HCT116 (cell line): ENCODE data around the gene DAAM1. TPM values are rescaled to one million over a fixed set of nuclear protein-coding genes. Genes with fewer than 3 reads are reported as not detected.

Source experiments
- ATAC-seq: fragments of 200-7000 bp; cut with Tn5 transposase; 2 replicates; pipeline ENCODE4 v1.9.1; 2020; ENCODE audit warnings: mild to moderate bottlenecking, moderate library complexity
- BruUV-seq: library from RNA; stranded (reverse); fragments of 400-500 nt; replicated peaks from 2 replicates; lab custom pipeline; 2021; lab: Mats Ljungman, UMichigan
- CTCF ChIA-PET: fragments of 300-600 bp; sonication (Branson Sonifier 250); formaldehyde crosslinking; loops from one replicate; lab custom pipeline; 2021; ENCODE audit warnings: antibody characterized with exemption; lab: Charles Lee
- POLR2A ChIA-PET: fragments of 300-600, 350-600 bp; sonication (Branson Sonifier 250); formaldehyde crosslinking; loops from one replicate; lab custom pipeline; 2021; ENCODE audit warnings: antibody characterized with exemption; lab: Charles Lee
- RAD21 ChIA-PET, 2 experiments: fragments of 300-600 bp; sonication (Branson Sonifier 250); formaldehyde crosslinking; loops; one replicate each; lab custom pipeline; 2023; ENCODE audit warnings: low total read pairs in 2 of 2; ENCODE audit not compliant: uncharacterized antibody in 2 of 2, unreplicated experiment in 2 of 2, low non-redundant PET in 1 of 2; lab: Charles Lee
- DNase-seq: peaks from one replicate; pipeline ENCODE4 v3.0.0-alpha.2; 2010; ENCODE audit warnings: low read depth, low spot score
- H2AFZ ChIP-seq: fragments of 200-600 bp; shearing (Covaris generic), sonication (generic); 2 replicates; pipeline ENCODE4 v1.6.1; 2017; ENCODE audit warnings: low read depth, mixed run types, mixed read lengths, antibody characterized with exemption, low read length; ENCODE audit not compliant: poor library complexity, severe bottlenecking
- H3K27ac ChIP-seq: 2 replicates; pipeline ENCODE4 v1.5.1; 2012; ENCODE audit warnings: low read depth, low read length
- H3K27me3 ChIP-seq: fragments of 200-600 bp; sonication (generic); 2 replicates; pipeline ENCODE4 v1.6.1; 2016; ENCODE audit warnings: mixed run types, low read length, mixed read lengths; ENCODE audit not compliant: insufficient read depth
- H3K36me3 ChIP-seq, 2 experiments: fragments of 200-500 bp in 1 of 2; fragments of 200-600 bp in 1 of 2; sonication (Bioruptor generic) in 1 of 2; sonication (generic) in 1 of 2; 2 replicates each; pipeline versions ENCODE4 v1.5.1 to v1.6.1; 2014 to 2016; ENCODE audit warnings: low read length in 2 of 2, inconsistent platforms in 1 of 2, mixed read lengths in 1 of 2, mixed run types in 1 of 2; ENCODE audit not compliant: insufficient read depth in 2 of 2, control insufficient read depth in 1 of 2
- H3K4me1 ChIP-seq, 2 experiments: fragments of 200-600 bp in 1 of 2; sonication (generic) in 1 of 2; 2 replicates each; pipeline versions ENCODE4 v1.5.1 to v1.6.1; 2012 to 2017; ENCODE audit warnings: low read length in 2 of 2, inconsistent platforms in 1 of 2, mild to moderate bottlenecking in 1 of 2, mixed read lengths in 1 of 2, mixed run types in 1 of 2, moderate library complexity in 1 of 2; ENCODE audit not compliant: insufficient read depth in 2 of 2, control insufficient read depth in 1 of 2
- H3K4me2 ChIP-seq: fragments of 200-600 bp; sonication (generic); 2 replicates; pipeline ENCODE4 v1.6.1; 2017; ENCODE audit warnings: mixed run types, low read length, mixed read lengths
- H3K4me3 ChIP-seq, 2 experiments: fragments of 200-600 bp in 1 of 2; sonication (generic) in 1 of 2; replicated peaks in 1 of 2; 2 replicates each; pipeline ENCODE4 v1.5.1; 2011 to 2016; ENCODE audit warnings: low read length in 2 of 2, control low read depth in 1 of 2, low read depth in 1 of 2, mild to moderate bottlenecking in 1 of 2, mixed read lengths in 1 of 2, mixed run types in 1 of 2
- H3K79me2 ChIP-seq: fragments of 200-600 bp; sonication (generic); 2 replicates; pipeline ENCODE4 v1.6.1; 2017; ENCODE audit warnings: mild to moderate bottlenecking, mixed run types, low read length, moderate library complexity, mixed read lengths; ENCODE audit not compliant: insufficient read depth
- H3K9ac ChIP-seq: fragments of 200-600 bp; sonication (generic); 2 replicates; pipeline ENCODE4 v1.6.1; 2016; ENCODE audit warnings: low read length, mixed read lengths
- H3K9me2 ChIP-seq: fragments of 200-600 bp; sonication (generic), shearing (Covaris generic); 2 replicates; pipeline ENCODE4 v1.6.1; 2017; ENCODE audit warnings: mixed run types, mild to moderate bottlenecking, moderate library complexity; ENCODE audit not compliant: insufficient read depth
- H3K9me3 ChIP-seq, 2 experiments: fragments of 200-500 bp in 1 of 2; fragments of 200-600 bp in 1 of 2; sonication (Bioruptor generic) in 1 of 2; sonication (generic) in 1 of 2; 2 replicates each; pipeline ENCODE4 v1.6.1; 2014 to 2017; ENCODE audit warnings: low read length in 2 of 2, mixed read lengths in 2 of 2, inconsistent platforms in 1 of 2, low read depth in 1 of 2, mild to moderate bottlenecking in 1 of 2, mixed run types in 1 of 2, moderate library complexity in 1 of 2; ENCODE audit not compliant: control insufficient read depth in 1 of 2, insufficient read depth in 1 of 2
- H4K20me1 ChIP-seq: fragments of 200-600 bp; sonication (generic), shearing (Covaris generic); 2 replicates; pipeline ENCODE4 v1.6.1; 2017; ENCODE audit warnings: mixed run types, mild to moderate bottlenecking, moderate library complexity; ENCODE audit not compliant: insufficient read depth
- CBX3 ChIP-seq: IDR thresholded peaks from 2 replicates; pipeline ENCODE4 v1.6.1; 2012; ENCODE audit warnings: low read depth
- ELF1 ChIP-seq: IDR thresholded peaks from 2 replicates; pipeline ENCODE4 v1.6.1; 2012; ENCODE audit warnings: low read depth, borderline replicate concordance
- EZH2 ChIP-seq: fragments of 200-600 bp; sonication (generic); IDR thresholded peaks from 2 replicates; pipeline ENCODE4 v1.6.1; 2017; ENCODE audit warnings: antibody characterized with exemption, mixed run types
- JUND ChIP-seq: IDR thresholded peaks from 2 replicates; pipeline ENCODE4 v1.6.1; 2012
- POLR2A ChIP-seq: IDR thresholded peaks from 2 replicates; pipeline ENCODE4 v1.7.0; 2011; ENCODE audit warnings: borderline replicate concordance; ENCODE audit not compliant: insufficient read depth, insufficient read length; ENCODE audit errors: extremely low read depth
- POLR2AphosphoS5 ChIP-seq: IDR thresholded peaks from 2 replicates; pipeline ENCODE4 v1.6.1; 2011; ENCODE audit warnings: mild to moderate bottlenecking, low read depth, low read length, moderate library complexity
- RAD21 ChIP-seq: IDR thresholded peaks from 2 replicates; pipeline ENCODE4 v1.6.1; 2012; ENCODE audit warnings: low read depth, mild to moderate bottlenecking
- SIN3A ChIP-seq: IDR thresholded peaks from 2 replicates; pipeline ENCODE4 v1.6.1; 2012; ENCODE audit warnings: low read depth
- SRF ChIP-seq: IDR thresholded peaks from 2 replicates; pipeline ENCODE4 v1.6.1; 2012; ENCODE audit warnings: low read depth
- TCF7L2 ChIP-seq: IDR thresholded peaks from 2 replicates; pipeline ENCODE4 v1.7.0; 2011; ENCODE audit warnings: borderline replicate concordance, inconsistent platforms; ENCODE audit not compliant: insufficient read depth, insufficient read length; ENCODE audit errors: extremely low read depth
- YY1 ChIP-seq: IDR thresholded peaks from 2 replicates; pipeline ENCODE4 v1.6.1; 2011; ENCODE audit warnings: low read length, low read depth, moderate library complexity, mild to moderate bottlenecking; ENCODE audit not compliant: insufficient replicate concordance; ENCODE audit errors: extremely low read depth
- ZBTB33 ChIP-seq: IDR thresholded peaks from 2 replicates; pipeline ENCODE4 v1.6.1; 2011; ENCODE audit warnings: mild to moderate bottlenecking, low read length, moderate library complexity; ENCODE audit not compliant: insufficient replicate concordance; ENCODE audit errors: extremely low read depth
- intact Hi-C: fragments of 100-400 bp; cut with micrococcal nuclease; formaldehyde crosslinking; loops from 2 replicates; pipeline ENCODE4 v1.10.0; 2022
- total RNA-seq: library from RNA; stranded (reverse); gene quantifications from one replicate; pipeline ENCODE4 v1.2.1, GENCODE V29; 2021; ENCODE audit not compliant: unreplicated experiment
- TF ChIP-seq, protein P1 (sequence below): IDR thresholded peaks from 2 replicates; pipeline ENCODE4 v1.6.1; 2012; ENCODE audit warnings: low read depth
- TF ChIP-seq, protein P2 (sequence below): IDR thresholded peaks from 2 replicates; pipeline ENCODE4 v1.6.1; 2012

DAAM1 gene
- total RNA-seq, 1 experiment from 2014 or later, result 10.7 TPM

DNA sequence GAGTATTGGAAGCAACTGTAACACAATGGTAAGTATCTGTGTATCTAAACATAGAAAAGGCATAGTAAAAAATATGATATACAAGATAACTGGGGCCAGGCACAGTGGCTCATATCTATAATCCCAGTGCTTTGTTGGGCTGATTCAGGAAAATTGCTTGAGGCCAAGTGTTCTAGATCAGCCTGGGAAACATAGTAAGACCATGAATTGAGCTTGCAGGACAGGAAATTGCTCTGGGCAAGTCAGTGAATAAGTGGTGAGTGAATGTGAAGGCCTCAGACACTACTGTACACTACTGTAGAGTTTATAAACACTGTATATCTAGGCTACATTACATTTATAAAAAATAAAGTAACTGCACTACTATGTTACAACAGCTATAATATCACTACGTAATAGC is 201.5 kb downstream of the DAAM1 start (continued):
- TF ChIP-seq, protein P1, sequence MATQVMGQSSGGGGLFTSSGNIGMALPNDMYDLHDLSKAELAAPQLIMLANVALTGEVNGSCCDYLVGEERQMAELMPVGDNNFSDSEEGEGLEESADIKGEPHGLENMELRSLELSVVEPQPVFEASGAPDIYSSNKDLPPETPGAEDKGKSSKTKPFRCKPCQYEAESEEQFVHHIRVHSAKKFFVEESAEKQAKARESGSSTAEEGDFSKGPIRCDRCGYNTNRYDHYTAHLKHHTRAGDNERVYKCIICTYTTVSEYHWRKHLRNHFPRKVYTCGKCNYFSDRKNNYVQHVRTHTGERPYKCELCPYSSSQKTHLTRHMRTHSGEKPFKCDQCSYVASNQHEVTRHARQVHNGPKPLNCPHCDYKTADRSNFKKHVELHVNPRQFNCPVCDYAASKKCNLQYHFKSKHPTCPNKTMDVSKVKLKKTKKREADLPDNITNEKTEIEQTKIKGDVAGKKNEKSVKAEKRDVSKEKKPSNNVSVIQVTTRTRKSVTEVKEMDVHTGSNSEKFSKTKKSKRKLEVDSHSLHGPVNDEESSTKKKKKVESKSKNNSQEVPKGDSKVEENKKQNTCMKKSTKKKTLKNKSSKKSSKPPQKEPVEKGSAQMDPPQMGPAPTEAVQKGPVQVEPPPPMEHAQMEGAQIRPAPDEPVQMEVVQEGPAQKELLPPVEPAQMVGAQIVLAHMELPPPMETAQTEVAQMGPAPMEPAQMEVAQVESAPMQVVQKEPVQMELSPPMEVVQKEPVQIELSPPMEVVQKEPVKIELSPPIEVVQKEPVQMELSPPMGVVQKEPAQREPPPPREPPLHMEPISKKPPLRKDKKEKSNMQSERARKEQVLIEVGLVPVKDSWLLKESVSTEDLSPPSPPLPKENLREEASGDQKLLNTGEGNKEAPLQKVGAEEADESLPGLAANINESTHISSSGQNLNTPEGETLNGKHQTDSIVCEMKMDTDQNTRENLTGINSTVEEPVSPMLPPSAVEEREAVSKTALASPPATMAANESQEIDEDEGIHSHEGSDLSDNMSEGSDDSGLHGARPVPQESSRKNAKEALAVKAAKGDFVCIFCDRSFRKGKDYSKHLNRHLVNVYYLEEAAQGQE, result no peak
- TF ChIP-seq POLR2AphosphoS5 (no peak), EZH2 (no peak), CBX3 (no peak), POLR2A (no peak)

GRCh38 chr14:59391388-59391787 is 202.9 kb downstream of the DAAM1 start:
- no peaks in the 10 kb centered on the region; the same call in 1 of the 2 replicates for H4K20me1 ChIP-seq
- H3K27me3 ChIP-seq, result no peaks in the 10 kb centered on the region
- DNase-seq, result no peak
- ChIA-PET RAD21 (no interaction called here), POLR2A (no interaction called here), CTCF (no interaction called here)
- H3K79me2 ChIP-seq, result no peaks in the 10 kb centered on the region
- no peak overlapping the region for H3K4me2 ChIP-seq
- H3K9me3 ChIP-seq, result no peaks in the 10 kb centered on the region
- no peak overlapping the region for H2AFZ ChIP-seq
- no peak overlapping the region for H3K4me3 ChIP-seq
- no peak overlapping the region for H3K27ac ChIP-seq
- ATAC-seq, result no peak
- intact Hi-C loops, result no loop called here
- no peak overlapping the region for H3K9ac ChIP-seq
- H3K9me2 ChIP-seq, result no peaks in the 10 kb centered on the region
- no peaks in the 10 kb centered on the region for H3K4me1 ChIP-seq
- BruUV-seq, result no TSS peak
- H3K36me3 ChIP-seq, result no peaks in the 10 kb centered on the region; a peak in 1 of 4 replicates
- TF ChIP-seq ZBTB33 (no peak), TCF7L2 (no peak), POLR2AphosphoS5 (no peak), ELF1 (no peak), EZH2 (no peak), SRF (no peak), RAD21 (no peak), SIN3A (no peak), CBX3 (no peak), JUND (no peak), YY1 (no peak)
- TF ChIP-seq, protein P1, result no peak
- TF ChIP-seq, protein P2, sequence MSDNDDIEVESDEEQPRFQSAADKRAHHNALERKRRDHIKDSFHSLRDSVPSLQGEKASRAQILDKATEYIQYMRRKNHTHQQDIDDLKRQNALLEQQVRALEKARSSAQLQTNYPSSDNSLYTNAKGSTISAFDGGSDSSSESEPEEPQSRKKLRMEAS, result no peak
